ENCODE measurements around the gene THRSP. TPM values are rescaled to one million over a fixed set of nuclear protein-coding genes. Genes with fewer than 3 reads are reported as not detected.

The THRSP gene
- total and polyA plus RNA-seq, 2 of the 8 experiments (the other 6 are each of a cell fraction or from before 2014, with no cell fraction given) = 0.11 TPM; not detected in 1

GRCh38 chr11:78079232-78080083 is 15.8 kb downstream of the THRSP start, which contains the start of gene NDUFC2 (continued):
- TF ChIP-seq ZNF274 (IDR thresholded peaks at IDR 0.05; ENCODE audit: borderline replicate concordance, extremely low read depth, low read length) = no peak
- peak; percentile 74 for TF ChIP-seq KDM4A (IDR thresholded peaks at IDR 0.05; ENCODE audit: low read depth, low read length, severe bottlenecking)
- peak; percentile 97; the same call in 1 of the 2 replicates for TF ChIP-seq RBBP5 (IDR thresholded peaks at IDR 0.05; ENCODE audit: borderline replicate concordance, low read depth, low read length)
- TF ChIP-seq SP1 (IDR thresholded peaks at IDR 0.05; ENCODE audit: low read depth, low read length) = peak; percentile 51
- TF ChIP-seq NRF1 (IDR thresholded peaks at IDR 0.05; ENCODE audit: low read depth, low read length) = no peak
- TF ChIP-seq CBX5 (IDR thresholded peaks at IDR 0.05; ENCODE audit: low read depth, low read length) = no peak
- TF ChIP-seq PHF8 (conservative IDR thresholded peaks at IDR 0.05; ENCODE audit: low read depth, low read length) = peak; percentile 92
- TF ChIP-seq BCL11A (IDR thresholded peaks at IDR 0.05; ENCODE audit: low read depth in 2 of 2, low read length in 2 of 2) = no peak
- peak; percentile 92 for TF ChIP-seq TBP (IDR thresholded peaks at IDR 0.05; ENCODE audit: low read depth, low read length)
- no peak for TF ChIP-seq CHD1 (IDR thresholded peaks at IDR 0.05; ENCODE audit: low read depth, low read length)
- TF ChIP-seq RNF2 (IDR thresholded peaks at IDR 0.05; ENCODE audit: borderline replicate concordance, low read depth, low read length, missing control alignments, poor library complexity, severe bottlenecking) = no peak
- TF ChIP-seq JUN (IDR thresholded peaks at IDR 0.05; ENCODE audit: low read depth, low read length) = no peak
- TF ChIP-seq SUZ12 (IDR thresholded peaks at IDR 0.05; ENCODE audit: low read length) = no peak; the same call in 1 of the 2 replicates
- TF ChIP-seq TCF12 (IDR thresholded peaks at IDR 0.05; ENCODE audit: low read depth, low read length) = 0 out of 2 replicates have a peak, but pooled peaks have one; percentile 41
- TF ChIP-seq CTBP2 (IDR thresholded peaks at IDR 0.05; ENCODE audit: borderline replicate concordance, insufficient read depth, insufficient read length, low read length) = no peak
- TF ChIP-seq FOSL1 (IDR thresholded peaks at IDR 0.05; ENCODE audit: insufficient read depth, low read depth, low read length) = no peak
- peak in 1 of 2 experiments; percentile 78; a peak in 1 of 3 replicates for TF ChIP-seq EP300 (IDR thresholded peaks at IDR 0.05; ENCODE audit: borderline replicate concordance in 1 of 2, low read depth in 2 of 2, low read length in 2 of 2)
- TF ChIP-seq E2F6 (IDR thresholded peaks at IDR 0.05) = peak; percentile 78
- peak; percentile 71 for TF ChIP-seq BACH1 (IDR thresholded peaks at IDR 0.05; ENCODE audit: low read length)
- peak; percentile 91 to 94; a peak in 3 of 4 replicates for TF ChIP-seq HDAC2 (IDR thresholded peaks at IDR 0.05; ENCODE audit: borderline replicate concordance in 1 of 2, low read depth in 2 of 2, low read length in 2 of 2)
- no peak for TF ChIP-seq CBX8 (IDR thresholded peaks at IDR 0.05; ENCODE audit: borderline replicate concordance, low read depth, low read length)
